GM21576 (cell line): ENCODE results near the gene FGD2.
"Not testable (repeated sequence)": the region's sequence is repeated elsewhere in the genome, so short reads cannot be mapped to it uniquely, and the experiment has no call there.

Experiments
- ATAC-seq: cut with Tn5 transposase; IDR thresholded peaks from one replicate; pipeline ENCODE4 v1.9.1; 2021; ENCODE audit warnings: mild to moderate bottlenecking, moderate library complexity; ENCODE audit not compliant: unreplicated experiment

Gene FGD2

DNA sequence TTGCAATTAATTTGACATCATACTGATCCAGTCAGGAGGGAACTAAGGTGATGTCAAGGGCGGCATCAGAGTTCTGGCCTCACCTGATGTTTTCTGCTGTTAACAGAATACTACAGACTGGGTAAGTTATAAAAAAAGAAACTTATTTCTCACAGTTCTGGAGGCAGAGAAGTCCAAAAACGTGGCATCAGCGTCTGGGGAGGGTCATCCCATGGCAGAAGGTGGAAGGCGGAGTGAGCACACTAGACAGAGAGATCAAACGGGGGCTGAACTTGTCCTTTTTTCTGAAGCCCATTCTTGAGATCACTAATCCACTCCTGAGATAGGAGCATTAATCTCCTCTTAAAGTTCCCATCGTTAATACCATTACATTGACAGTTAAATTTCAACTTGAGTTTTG is 16.2 kb upstream of the FGD2 start:
- ATAC-seq, result no peak

DNA sequence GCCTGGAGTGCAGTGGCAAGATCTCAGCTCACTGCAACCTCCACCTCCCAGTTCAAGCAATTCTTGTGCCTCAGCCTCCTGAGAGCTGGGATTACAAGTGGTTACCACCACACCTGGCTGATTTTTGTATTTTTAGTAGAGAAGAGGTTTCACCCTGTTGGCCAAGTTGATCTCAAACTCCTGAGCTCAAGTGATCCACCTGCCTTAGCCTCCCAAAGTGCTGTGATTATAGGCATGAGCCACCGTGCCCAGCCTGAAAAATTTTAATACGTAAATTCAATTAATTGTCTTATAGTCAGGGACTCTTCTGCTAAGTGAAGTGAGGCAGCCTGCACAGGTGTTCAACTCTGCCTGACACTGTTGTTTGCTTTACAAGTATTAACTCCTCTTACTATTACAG is 15.1 kb upstream of the FGD2 start:
- ATAC-seq, result not testable (repeated sequence)

DNA sequence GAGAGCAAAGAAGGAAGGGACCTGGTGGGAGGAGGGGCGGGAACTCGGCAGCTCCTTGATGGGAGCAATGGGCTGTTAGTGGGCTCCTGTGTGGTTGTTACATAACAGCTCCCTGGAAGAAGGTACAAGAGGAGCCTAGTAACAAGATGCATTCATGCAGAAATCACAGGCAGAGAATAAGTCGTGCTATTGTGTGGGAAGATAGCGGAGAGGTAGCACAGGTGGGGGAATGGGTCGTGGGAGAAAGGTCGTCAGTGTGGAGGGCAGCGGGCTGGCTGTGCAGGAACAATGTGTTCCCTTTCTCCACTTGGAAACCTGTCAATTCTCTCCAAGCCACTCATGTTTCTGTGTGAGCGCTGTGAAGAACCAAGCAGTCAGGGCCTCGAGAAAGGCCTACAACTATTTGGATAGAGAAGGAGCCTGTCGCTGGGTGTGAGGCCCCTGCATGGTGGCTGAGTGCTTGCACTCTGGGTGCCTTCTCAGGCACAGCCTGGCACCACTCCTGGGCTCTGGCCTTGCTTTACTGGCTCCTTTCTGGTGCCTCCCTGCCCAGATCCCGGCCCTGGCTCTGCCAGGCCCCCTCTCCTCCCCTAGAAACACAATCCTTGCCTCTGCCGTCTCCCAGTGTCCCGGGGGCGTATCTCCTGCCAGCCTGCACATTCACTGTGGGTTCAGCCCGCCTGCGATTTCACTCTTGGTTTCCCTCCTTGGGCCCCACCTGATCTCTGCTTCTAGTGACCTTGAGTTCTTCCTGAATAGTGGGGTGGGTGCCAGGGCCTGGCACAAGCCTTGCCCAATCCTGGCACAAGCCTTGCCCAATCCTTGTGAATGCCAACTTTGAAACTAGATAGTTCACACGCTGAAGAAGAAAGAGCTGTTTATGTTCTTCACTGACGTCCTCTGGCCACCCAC is 7.4 kb upstream of the FGD2 start:
- ATAC-seq, result no peak

DNA sequence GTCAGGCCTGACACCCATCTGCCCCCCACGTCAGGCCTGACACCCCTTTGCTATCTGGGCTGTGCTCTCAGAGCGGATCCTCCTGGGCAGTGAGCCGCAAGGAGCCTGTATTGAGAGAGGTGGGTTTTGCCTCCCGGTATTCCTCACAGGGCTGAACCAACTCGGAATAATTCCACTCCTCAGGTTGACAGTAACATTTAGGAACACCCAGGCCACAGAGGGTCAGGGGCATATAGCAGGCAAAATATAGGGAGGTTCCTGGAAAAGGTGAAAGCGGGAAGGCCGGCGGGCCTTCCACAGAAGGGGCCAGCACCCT is 6.8 kb upstream of the FGD2 start:
- no peak for ATAC-seq

DNA sequence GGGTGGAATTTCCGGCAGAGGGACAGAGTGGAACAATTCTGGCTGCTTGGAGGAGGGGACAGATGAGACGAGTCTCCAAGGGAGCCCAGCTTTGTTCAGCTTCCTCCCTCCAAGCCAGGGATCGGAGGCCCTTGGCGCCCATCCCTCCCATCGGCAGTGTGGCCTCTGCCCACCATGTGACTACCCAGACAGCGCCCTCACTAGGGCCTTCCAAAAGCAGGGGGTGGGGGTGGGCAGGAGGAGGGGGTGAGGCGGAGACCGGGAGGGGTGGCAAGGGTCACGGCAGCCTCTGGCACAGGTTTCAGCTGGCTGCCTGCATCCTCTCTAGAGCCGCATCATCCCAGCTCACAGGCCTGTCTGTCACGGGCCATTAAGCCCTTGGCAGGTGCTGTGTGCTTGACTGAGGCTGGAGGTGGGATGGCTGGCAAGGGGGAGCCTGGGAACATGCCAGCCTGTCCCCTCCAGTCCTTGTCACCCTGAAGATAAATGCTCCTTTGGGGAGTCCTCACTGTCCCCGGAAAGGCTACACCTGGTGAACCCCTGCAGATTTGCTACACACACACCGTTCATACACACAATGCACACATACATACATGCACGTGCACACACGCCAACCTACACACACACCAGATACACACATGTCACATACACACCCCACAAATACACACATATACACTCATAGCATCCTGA is 6.2 kb upstream of the FGD2 start:
- ATAC-seq, result no peak

GRCh38 chr6:36999751-37000125 is 5.7 kb upstream of the FGD2 start:
- ATAC-seq, result no peak

DNA sequence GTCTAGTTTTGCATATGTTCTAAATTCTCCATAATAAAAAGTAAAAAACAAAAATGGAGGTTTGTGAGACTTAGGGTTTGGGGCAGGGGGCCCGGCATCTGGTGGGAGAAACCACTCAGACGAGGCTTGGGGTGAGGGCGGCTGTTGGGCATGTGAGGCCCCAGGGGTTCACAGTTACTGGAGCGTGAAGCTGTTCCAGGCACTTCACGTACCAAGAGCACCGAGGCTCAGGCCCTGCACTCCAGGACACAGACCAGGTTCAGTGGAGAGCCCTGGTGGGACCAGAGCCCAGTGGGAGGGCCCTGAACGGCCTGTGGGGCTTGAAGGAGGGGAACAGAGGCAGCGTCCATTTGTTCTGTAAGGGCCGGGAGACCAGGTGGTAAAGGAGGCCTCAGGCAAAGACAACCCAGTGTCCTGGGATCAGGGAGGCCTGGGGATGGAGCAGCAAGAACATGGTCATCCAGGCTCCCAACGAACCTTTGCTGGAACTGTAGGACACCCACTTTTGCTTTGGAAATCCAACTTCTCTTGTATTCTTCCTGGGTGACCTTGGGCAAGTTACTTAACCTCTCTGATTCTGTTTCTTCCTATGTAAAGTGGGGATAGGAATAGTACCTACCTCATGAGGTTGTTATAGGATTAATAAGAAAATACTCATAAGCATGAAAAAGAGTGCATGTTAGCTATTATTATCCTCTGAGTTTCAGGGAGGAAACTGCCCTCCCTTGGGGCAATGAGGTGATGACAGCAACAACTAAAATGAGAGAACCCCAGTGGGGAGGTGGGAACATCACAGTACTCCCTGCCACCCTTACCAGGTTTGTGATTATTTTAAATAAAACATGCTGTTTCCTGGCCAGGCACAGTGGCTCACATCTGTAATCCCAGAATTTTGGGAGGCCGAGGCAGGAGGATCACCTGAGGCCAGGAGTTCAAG is 1.1 kb upstream of the FGD2 start:
- ATAC-seq, result peak; percentile 22

DNA sequence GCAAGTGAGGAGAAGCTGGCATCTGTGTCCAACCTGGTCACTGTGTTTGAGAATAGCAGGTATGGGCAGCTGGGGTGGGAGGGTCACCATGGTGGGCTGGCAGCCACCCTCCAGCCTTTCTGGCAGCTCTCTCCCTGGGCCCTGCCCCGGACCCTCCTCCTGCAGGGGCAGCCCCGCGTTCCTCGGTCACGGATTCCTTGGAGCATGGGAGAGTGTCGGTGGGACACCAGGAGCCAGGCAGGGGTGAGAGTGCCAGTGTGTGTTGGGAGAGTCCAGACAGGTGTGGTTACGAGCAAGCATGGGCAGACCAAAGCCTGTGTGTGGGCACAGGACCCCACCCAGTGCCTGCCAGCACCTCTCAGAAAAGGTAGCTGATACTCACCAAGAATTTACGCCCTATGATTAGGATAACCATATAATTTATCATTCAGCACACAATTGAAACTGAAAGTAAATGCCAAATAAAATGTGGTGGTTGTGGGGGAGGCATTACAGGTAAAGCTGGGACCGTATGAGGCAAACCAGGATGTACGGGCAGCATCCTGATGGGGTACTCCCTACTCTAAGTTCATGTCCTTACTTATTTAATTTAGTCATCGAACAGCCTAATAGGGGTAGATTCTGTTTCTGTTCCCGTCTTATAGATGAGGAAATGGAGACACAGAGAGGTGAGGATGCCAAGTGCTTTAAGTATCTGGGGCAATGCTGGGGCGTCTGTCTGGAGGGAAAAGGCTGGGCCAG is 542 bp downstream of the FGD2 start:
- peak; percentile 3 for ATAC-seq

GRCh38 chr6:37006793-37007339 is 1.4 kb downstream of the FGD2 start:
- ATAC-seq, result no peak

- ATAC-seq, result no peak
Measured at GRCh38 chr6:37007340-37008043, 2.0 kb downstream of the FGD2 start.

DNA sequence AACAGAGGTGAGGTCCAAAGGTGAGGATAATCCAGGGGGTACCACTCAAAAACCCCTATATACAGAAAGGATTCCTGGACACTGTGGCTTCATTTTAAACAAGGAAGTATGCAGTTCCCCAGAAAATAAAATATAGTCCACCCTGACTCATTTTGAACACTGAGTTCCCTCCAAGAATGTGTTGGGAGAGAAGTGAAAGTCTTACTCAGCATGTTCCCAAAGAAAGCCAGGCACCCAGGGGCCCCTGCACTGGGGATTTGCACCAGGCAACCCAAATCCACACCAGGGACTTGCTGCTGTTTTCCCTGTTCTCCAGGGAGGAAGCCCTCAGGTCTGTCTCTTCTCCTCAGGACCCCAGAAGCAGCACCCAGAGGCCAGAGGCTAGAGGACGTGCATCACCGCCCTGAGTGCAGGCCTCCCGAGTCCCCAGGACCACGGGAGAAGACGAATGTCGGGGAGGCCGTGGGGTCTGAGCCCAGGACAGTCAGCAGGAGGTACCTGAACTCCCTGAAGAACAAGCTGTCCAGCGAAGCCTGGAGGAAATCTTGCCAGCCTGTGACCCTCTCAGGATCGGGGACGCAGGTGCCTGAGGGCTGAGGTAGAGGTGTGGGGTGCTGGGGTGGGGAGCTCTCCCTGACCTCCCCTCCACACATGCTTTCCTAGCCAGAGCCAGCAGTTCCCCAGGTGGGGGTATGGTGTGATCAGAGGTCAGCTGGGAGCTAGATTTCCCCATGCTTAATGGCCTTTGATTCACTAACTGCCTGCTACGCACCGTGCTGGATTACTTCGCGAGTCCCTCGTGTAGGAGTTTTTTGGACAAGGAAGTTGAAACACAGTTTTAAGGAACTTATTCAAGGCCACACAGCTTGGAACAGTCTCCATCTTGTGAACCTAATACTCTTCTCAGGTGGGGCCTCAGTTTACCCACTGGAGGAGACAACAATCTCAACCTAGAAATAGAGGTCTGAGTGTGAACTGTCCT is 3.3 kb downstream of the FGD2 start:
- no peak for ATAC-seq

GRCh38 chr6:37010402-37010892 is 5.0 kb downstream of the FGD2 start:
- no peak for ATAC-seq

DNA sequence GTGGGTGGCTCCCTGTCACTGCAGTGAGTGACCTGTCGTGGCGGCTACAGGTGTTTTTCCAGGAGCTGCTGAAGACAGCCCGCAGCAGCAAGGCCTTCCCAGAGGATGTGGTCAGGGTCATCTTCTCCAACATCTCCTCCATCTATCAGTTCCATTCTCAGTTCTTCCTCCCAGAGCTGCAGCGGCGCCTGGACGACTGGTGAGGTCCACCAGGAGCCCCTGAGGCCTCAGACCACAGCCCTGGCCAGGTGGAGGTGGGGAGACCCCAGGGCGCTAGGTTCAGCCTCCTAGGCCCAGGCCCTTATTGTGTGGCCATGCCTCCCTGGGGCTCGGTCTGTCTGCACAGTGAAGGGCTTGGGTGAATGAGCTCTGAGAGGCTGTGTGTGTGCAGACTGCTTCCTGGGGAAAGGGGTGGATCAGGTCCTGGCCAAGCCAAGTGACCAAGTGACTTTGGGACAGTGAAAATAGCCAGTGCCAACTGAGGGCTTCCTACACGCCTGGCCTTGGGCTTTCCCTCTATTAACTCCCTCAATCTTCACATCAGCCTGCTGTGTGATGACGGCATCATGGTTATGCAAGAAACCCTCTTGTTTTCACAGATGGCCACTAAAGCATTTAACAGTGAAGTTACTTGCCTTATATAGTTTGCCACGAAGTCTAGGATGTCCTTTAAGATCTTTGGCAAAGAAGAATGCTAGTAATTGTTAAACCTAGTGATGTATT is 6.4 kb downstream of the FGD2 start:
- ATAC-seq, result no peak

DNA sequence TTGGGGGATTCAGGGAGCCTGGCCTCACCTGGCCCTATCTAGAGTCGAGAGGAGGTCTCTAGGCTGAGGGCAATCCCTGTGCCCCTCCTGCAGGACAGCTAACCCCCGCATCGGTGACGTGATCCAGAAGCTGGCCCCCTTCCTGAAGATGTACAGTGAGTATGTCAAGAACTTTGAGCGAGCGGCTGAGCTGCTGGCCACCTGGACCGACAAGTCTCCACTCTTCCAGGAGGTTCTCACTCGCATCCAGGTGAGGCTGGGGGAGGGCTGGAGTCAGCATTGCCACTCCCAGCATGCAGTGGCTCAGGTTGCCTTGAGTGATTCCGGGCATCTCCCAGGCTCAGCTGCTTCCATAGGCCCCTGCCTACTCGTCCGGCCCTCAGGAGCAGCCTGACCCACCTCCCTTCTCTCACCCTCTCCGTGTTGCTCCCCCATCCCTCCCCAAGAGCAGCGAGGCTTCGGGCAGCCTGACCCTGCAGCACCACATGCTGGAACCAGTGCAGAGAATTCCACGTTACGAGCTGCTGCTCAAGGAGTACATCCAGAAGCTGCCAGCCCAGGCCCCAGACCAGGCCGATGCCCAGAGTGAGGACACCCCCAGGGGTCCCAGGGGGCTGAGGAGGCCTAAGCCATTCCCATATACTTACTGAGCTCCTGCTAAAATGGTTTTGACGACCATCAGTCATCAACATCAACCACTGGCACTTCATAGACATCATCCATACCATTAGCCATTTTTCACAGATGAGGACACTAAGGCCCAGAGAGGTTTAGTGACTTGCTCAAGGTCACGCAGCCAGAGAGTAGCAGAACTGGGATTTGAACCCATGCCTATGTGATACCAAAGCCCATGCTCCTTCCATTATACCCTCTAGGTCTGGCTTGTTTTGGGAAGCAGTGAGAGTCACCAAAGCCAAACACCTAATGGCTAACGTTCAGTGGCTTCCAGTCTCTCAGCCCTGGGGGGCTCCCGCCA is 8.3 kb downstream of the FGD2 start:
- ATAC-seq, result no peak

DNA sequence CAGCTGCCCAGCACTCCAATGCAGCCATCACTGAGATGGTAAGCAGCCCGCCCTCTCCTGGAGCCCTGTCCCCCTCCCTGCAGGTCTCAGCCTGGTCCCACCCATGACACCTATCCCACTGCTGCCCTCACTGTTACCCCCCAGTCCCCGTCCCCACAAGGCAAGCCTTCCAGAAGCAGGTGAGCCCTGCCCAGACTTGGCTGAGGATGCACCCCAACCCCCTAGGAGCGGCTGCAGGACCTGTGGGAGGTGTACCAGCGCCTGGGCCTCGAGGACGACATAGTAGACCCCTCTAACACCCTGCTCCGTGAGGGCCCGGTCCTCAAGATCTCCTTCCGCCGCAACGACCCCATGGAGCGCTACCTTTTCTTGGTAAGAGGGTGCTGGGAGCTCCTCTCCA is 9.2 kb downstream of the FGD2 start:
- no peak for ATAC-seq

DNA sequence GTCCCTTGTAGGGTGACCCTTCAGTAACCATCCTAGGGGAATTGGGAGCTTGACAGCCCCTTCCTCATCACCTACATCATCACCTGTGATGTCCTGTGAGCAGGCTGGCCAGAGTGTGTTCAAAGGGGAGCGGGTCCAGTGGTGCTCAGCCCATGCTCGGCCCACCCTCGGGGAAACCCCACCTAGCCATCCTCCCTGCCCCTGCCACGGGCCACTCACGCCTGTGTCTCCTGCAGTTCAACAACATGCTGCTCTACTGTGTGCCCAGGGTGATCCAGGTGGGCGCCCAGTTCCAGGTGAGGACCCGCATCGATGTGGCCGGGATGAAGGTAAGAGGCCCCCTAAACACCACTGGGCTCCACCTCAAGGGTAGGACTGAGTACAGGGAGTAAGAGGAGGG is 10.1 kb downstream of the FGD2 start:
- ATAC-seq, result no peak

DNA sequence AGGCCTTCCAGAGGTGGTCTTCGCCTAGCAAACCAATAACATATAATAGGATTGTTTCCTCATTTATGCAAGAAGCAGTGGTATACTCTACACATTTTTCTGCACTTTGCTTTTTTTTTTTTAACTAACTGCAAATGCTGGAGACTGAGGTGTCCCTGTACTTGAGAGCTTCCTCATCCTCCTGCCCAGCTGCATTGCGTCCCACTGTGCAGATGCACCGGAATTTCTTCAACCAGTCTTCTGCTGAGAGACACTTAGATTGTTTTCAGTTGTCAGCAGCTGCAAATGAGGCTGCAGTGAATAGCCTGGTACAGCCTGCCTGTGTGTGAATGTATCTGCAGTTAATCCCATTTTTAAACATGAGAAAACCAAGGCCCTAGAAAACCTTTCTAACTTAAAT is 11.5 kb downstream of the FGD2 start:
- no peak for ATAC-seq
